Neural crest cell (in vitro differentiated cells): ENCODE results near the gene CBX8. TPM values are rescaled to one million over a fixed set of nuclear protein-coding genes. Genes with fewer than 3 reads are reported as not detected.
A peak's percentile ranks its signal among the peaks of the same experiment; 100 is the strongest.

Experiments used
- DNase-seq: peaks from one replicate; pipeline ENCODE4 v3.0.0; 2021; ENCODE audit warnings: low read depth, mixed read lengths, low spot score
- H3K27ac Mint-ChIP-seq: one replicate; pipeline ENCODE4 v1.8.0; 2021; ENCODE audit warnings: mild to moderate bottlenecking, mixed read lengths; ENCODE audit not compliant: unreplicated experiment
- H3K27me3 Mint-ChIP-seq: 2 replicates; pipeline ENCODE4 v1.8.0; 2021; ENCODE audit warnings: low read depth, mild to moderate bottlenecking, mixed read lengths
- H3K36me3 Mint-ChIP-seq: 2 replicates; pipeline ENCODE4 v1.8.0; 2021; ENCODE audit warnings: low read depth, mild to moderate bottlenecking, mixed read lengths
- H3K4me1 Mint-ChIP-seq: 2 replicates; pipeline ENCODE4 v1.8.0; 2021; ENCODE audit warnings: mixed read lengths
- H3K4me3 Mint-ChIP-seq: one replicate; pipeline ENCODE4 v1.8.0; 2021; ENCODE audit warnings: mild to moderate bottlenecking, mixed read lengths
- H3K9me3 Mint-ChIP-seq: 2 replicates; pipeline ENCODE4 v1.8.0; 2021; ENCODE audit warnings: mixed read lengths
- total RNA-seq: library from RNA; stranded (reverse); gene quantifications from 2 replicates; pipeline ENCODE4 v1.2.1, GENCODE V29; 2021
- TF ChIP-seq, protein P1 (sequence below): fragments of 200-600 bp; sonication (generic); conservative IDR thresholded peaks from 2 replicates; pipeline ENCODE4 v1.5.0; 2021; ENCODE audit warnings: antibody characterized with exemption, mild to moderate bottlenecking

CBX8 gene
- total RNA-seq, 1 donor from 2014 or later, result 19.2 TPM

DNA sequence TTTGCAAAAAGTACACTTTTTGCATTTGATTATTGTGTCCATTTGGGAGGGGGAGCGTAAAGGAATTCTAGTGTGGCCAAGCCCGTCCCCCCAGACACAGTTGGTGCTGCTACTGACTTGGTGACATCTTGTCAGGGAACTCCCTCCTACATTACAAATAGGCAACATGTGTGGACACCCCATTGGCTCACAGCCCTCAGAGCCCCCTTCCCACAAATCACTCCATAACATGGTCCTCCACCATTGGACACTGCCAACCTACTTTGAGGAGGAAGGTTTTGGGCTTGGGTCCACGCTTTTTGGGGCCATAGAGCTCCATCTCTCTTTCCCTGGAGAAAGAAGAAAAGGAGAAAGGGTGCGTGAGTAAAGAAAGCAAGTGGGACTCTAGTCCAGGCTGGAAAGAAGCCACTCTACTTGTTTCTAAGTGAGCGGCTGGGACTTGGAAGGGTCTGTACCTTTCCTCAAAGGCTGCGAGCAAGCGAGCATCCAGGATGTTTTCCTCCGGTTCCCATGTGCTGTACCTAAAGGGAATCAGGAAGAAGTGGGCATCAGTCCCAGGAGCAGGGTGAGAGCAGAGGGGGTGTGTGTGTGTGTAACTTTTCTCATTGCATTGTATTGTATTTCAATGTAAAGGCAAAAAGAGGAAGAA, 958 bp downstream of the CBX8 start:
- Mint-ChIP-seq H3K4me3 (peak overlapping the region; percentile 95), H3K36me3 (peaks cover 5% of the 10 kb centered on the region), H3K27me3 (peaks cover 85% of the 10 kb centered on the region), H3K9me3 (no peaks in the 10 kb centered on the region), H3K4me1 (peaks cover 45% of the 10 kb centered on the region), H3K27ac (no peak overlapping the region)
- DNase-seq, result no peak
- TF ChIP-seq, protein P1, sequence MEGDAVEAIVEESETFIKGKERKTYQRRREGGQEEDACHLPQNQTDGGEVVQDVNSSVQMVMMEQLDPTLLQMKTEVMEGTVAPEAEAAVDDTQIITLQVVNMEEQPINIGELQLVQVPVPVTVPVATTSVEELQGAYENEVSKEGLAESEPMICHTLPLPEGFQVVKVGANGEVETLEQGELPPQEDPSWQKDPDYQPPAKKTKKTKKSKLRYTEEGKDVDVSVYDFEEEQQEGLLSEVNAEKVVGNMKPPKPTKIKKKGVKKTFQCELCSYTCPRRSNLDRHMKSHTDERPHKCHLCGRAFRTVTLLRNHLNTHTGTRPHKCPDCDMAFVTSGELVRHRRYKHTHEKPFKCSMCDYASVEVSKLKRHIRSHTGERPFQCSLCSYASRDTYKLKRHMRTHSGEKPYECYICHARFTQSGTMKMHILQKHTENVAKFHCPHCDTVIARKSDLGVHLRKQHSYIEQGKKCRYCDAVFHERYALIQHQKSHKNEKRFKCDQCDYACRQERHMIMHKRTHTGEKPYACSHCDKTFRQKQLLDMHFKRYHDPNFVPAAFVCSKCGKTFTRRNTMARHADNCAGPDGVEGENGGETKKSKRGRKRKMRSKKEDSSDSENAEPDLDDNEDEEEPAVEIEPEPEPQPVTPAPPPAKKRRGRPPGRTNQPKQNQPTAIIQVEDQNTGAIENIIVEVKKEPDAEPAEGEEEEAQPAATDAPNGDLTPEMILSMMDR, result no peak

DNA sequence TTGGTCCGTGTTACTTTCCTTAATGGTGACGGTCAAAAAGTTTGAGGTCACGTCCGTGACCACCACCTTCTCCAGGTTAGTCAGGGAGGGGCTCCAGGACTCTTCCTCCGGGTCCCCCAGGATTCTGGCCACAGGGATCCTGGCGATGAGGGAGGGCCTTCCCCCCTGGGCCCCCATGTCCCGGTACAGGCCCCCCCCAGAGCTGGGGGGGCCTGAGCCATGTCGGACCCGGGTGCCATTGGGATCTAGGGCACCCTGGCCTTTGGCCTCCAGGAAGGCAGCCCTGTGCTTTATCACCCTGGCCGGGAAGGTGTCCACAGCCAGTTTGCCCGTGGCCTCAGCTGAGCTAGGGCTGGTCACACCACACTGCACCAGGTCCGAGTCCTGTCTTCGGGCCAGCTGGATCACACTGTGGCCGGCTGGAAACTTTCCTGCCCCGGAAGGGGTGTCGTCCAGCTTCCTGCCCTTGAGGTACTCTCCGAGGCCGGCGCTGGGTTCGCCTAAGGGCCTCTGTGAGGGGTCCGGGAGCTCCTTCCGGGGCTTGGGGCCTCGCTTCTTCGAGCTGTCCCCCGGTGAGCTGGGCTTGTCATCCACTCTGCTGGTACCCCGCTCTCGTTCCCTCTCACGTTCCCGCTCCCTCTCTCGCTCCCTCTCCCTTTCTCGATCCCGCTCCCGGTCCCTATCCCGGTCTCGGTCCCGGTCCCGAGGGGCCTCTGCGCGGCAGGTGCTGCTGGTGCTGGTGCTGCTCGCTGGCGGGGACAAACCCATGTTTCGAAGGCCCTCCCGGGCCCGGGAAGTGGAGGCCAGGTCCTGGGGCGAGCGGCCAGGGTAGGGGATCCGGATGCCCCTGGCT, 2.0 kb downstream of the CBX8 start:
- peak overlapping the region; percentile 31 for H3K4me3 Mint-ChIP-seq
- TF ChIP-seq, protein P1, result no peak
- peaks cover 38% of the 10 kb centered on the region for H3K4me1 Mint-ChIP-seq
- H3K27ac Mint-ChIP-seq, result no peak overlapping the region
- DNase-seq, result no peak
- peaks cover 3% of the 10 kb centered on the region for H3K36me3 Mint-ChIP-seq
- peaks cover 85% of the 10 kb centered on the region for H3K27me3 Mint-ChIP-seq
- H3K9me3 Mint-ChIP-seq, result no peaks in the 10 kb centered on the region

DNA sequence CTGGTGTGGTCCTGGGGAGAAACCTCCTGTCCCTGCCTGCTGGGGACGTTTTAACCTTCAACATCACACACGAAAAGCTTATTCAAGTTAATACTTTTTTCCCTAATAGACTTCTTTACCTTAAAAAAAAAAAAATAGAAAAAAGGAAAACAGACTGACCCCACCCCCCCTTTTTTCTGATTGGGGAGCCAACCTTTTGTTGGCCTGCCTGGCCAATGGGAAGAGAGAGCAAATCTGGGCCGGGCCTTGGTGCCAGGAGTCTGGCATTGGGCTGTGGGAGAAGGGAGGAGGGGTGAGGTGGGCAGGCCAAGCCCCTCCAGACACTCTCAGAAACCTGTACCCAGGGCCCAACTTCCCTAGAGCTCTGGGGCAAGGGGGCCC, 3.0 kb downstream of the CBX8 start:
- peaks cover 82% of the 10 kb centered on the region for H3K27me3 Mint-ChIP-seq
- DNase-seq, result no peak
- H3K4me3 Mint-ChIP-seq, result peak overlapping the region; percentile 69
- no peak overlapping the region for H3K27ac Mint-ChIP-seq
- peaks cover 37% of the 10 kb centered on the region for H3K4me1 Mint-ChIP-seq
- TF ChIP-seq, protein P1, result no peak
- H3K9me3 Mint-ChIP-seq, result no peaks in the 10 kb centered on the region
- peaks cover 3% of the 10 kb centered on the region for H3K36me3 Mint-ChIP-seq

DNA sequence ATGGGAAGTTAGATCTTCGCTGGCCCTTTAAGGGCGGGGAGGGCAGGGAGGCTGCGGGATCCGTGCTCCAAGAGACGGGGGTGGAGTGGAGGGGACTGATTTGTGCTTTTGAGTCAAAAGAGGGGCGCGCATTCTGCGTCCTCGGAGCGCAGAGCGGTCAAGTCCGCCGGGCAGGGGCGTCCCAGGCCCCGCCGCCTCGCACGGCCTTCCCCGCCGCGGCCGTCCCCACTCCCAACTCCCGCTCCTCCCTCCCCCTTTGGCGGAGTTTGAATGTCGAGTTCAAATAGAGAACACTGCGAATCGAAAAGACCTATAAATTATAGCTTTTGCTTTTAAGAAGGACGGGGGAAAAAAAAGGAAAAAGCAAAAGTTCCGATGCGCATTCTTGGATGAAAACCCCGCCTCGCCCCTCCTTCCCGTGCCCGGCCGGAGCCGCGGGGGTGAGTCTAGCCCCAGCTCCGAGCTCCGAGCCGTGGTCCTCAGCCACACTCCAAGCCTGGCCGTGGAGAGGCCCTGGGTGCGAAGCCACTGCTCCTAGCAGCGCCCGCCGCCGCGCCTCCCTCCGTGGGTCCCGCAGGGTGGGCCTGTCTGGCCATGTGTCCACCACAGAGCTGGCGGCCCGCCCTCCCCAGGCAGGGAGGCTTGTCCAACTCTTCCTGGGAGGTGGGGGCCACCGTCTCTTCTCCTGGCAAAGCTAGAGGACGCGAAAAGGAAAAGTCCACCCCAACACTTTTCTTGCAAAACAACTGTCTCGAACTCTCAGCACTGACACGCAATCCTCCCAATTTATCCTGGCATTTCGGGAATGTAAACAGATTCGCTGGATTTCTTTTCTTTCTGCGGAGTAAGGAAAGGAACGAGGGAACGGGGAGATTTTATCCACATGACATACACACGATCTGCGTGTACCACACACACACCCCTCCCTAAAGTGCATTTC, 3.6 kb downstream of the CBX8 start:
- Mint-ChIP-seq H3K36me3 (peaks cover 3% of the 10 kb centered on the region), H3K4me3 (peak overlapping the region; percentile 69), H3K27ac (no peak overlapping the region), H3K9me3 (no peaks in the 10 kb centered on the region), H3K4me1 (peaks cover 37% of the 10 kb centered on the region), H3K27me3 (peaks cover 82% of the 10 kb centered on the region)
- no peak for DNase-seq
- TF ChIP-seq, protein P1, result no peak

DNA sequence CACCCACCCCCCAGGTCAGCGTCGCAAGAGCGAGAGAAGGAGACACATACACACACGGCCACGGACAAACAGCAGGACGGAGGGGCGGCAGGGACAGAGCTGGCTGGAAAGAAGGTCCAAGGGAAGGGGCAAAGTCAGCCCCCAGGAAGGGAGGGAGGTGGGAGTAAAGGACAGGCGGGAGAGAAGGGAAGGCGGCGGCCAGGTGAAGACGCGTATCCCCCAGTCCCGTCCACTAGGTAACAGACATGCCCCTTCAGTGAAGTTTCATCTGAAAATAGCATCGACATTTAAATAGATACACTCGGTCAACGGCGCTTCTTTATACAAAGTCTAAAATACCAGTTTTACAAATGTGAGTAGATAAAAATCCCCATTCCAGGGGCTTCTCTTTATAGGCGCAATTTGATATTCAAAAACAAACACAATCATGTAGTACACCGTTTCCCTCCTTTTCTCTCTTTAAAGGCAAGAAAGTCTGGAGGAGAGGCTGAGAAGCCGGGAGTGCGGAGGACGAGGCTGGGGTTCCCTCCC, 4.5 kb downstream of the CBX8 start:
- Mint-ChIP-seq H3K4me1 (peaks cover 41% of the 10 kb centered on the region), H3K9me3 (no peaks in the 10 kb centered on the region), H3K4me3 (peak overlapping the region; percentile 84), H3K36me3 (peaks cover 3% of the 10 kb centered on the region), H3K27ac (no peak overlapping the region), H3K27me3 (peaks cover 85% of the 10 kb centered on the region)
- TF ChIP-seq, protein P1, result no peak
- DNase-seq, result no peak
